ENCODE results near the gene LRRTM1. TPM values are rescaled to one million over a fixed set of nuclear protein-coding genes. Genes with fewer than 3 reads are reported as not detected.

The LRRTM1 gene
- total and polyA plus RNA-seq, 2 of the 4 experiments (the other 2 are of a cell fraction) = not detected

GRCh38 chr2:80333886-80334285, 29.3 kb upstream of the LRRTM1 start:
- DNase-seq (no peak), ATAC-seq (ENCODE audit: low read depth) (no peak)
- no peak overlapping the region for H2AFZ ChIP-seq (replicated peaks; ENCODE audit: low read length, poor library complexity)
- H3K9me3 ChIP-seq (ENCODE audit: control insufficient read depth, insufficient read depth, low read length) = no peaks in the 10 kb centered on the region
- ChIA-PET POLR2A (ENCODE audit: unreplicated experiment) (no interaction called here), CTCF (no interaction called here)
- no peak overlapping the region for H2BK20ac ChIP-seq (ENCODE audit: low read depth, low read length)
- no peak overlapping the region for H4K8ac ChIP-seq (ENCODE audit: low read depth in 2 of 2, low read length in 2 of 2)
- H3K9me1 ChIP-seq (ENCODE audit: insufficient read depth, low read length) = no peaks in the 10 kb centered on the region
- H2AK5ac ChIP-seq (ENCODE audit: low read depth, low read length) = no peak overlapping the region
- no TSS peak for BruUV-seq (replicated peaks)
- H3K56ac ChIP-seq (ENCODE audit: extremely low read depth, insufficient read depth, low read length) = no peak overlapping the region
- no peaks in the 10 kb centered on the region for H3K79me1 ChIP-seq (ENCODE audit: low read depth in 1 of 2, low read length in 2 of 2)
- TF ChIP-seq CHD1 (IDR thresholded peaks at IDR 0.05; ENCODE audit: low read depth, low read length) (no peak), RCOR1 (IDR thresholded peaks at IDR 0.05; ENCODE audit: insufficient replicate concordance, low read length) (no peak), RFX5 (IDR thresholded peaks at IDR 0.05; ENCODE audit: low read depth, low read length) (no peak), POLR2A (IDR thresholded peaks at IDR 0.05; ENCODE audit: low read depth, low read length) (no peak), USF2 (IDR thresholded peaks at IDR 0.05; ENCODE audit: low read depth, low read length) (no peak), SMC3 (IDR thresholded peaks at IDR 0.05; ENCODE audit: low read depth, low read length) (no peak), BHLHE40 (IDR thresholded peaks at IDR 0.05; ENCODE audit: low read depth, low read length) (no peak), RAD21 (IDR thresholded peaks at IDR 0.05; ENCODE audit: low read length) (no peak), MAZ (IDR thresholded peaks at IDR 0.05; ENCODE audit: borderline replicate concordance, low read depth, low read length) (no peak), NFE2L2 (IDR thresholded peaks at IDR 0.05; ENCODE audit: low read depth, low read length) (no peak)
- WGBS, 2 experiments (ENCODE audit: extremely low coverage in 2 of 2, insufficient read length in 1 of 2) = no CpG with 5 or more reads among the region's 5 CpGs
- intact Hi-C loops (cut with micrococcal nuclease) (no loop called here), in situ Hi-C loops (cut with MboI; ENCODE audit: low sequenced_read_pairs) (no loop called here), dilution Hi-C loops (cut with HindIII; ENCODE audit: low sequenced_read_pairs, unreplicated experiment) (no loop called here)
- H3K27ac ChIP-seq (ENCODE audit: insufficient read depth, low read length) = no peak overlapping the region
- no peak overlapping the region for H3K18ac ChIP-seq (ENCODE audit: low read depth, low read length)
- no peaks in the 10 kb centered on the region for H3K36me3 ChIP-seq (ENCODE audit: control insufficient read depth, insufficient read depth, low read length)
- no peak overlapping the region for H2AK9ac ChIP-seq (replicated peaks; ENCODE audit: low read depth, low read length, poor library complexity)
- H3K4ac ChIP-seq (ENCODE audit: low read depth, low read length) = no peak overlapping the region
- no peak overlapping the region for H3K9ac ChIP-seq (ENCODE audit: low read depth, low read length)
- no peak overlapping the region for H3K14ac ChIP-seq (replicated peaks; ENCODE audit: low read depth, low read length)
- no peak overlapping the region for H3K4me3 ChIP-seq (ENCODE audit: insufficient read depth, low read depth, low read length)
- no peak overlapping the region for H4K91ac ChIP-seq (ENCODE audit: insufficient read depth, low read depth, low read length)
- H3K4me1 ChIP-seq (ENCODE audit: control insufficient read depth, insufficient read depth, low read length) = no peaks in the 10 kb centered on the region
- H2BK15ac ChIP-seq (ENCODE audit: low read depth, low read length) = no peak overlapping the region
- H3K23ac ChIP-seq (ENCODE audit: low read depth, low read length) = no peak overlapping the region
- H4K20me1 ChIP-seq (ENCODE audit: insufficient read depth, low read length) = no peaks in the 10 kb centered on the region
- no peak overlapping the region for H2BK120ac ChIP-seq (ENCODE audit: low read depth, low read length)
- no peaks in the 10 kb centered on the region for H3K27me3 ChIP-seq (ENCODE audit: control insufficient read depth, insufficient read depth, low read length)
- H3K4me2 ChIP-seq (ENCODE audit: low read depth, low read length) = no peak overlapping the region
- no peak overlapping the region for H2BK5ac ChIP-seq (ENCODE audit: low read depth, low read length, poor library complexity, severe bottlenecking)
- H4K5ac ChIP-seq (ENCODE audit: low read depth, low read length) = no peak overlapping the region

Data from IMR-90 (cell line).